ENCODE results near the gene KIDINS220. TPM values are rescaled to one million over a fixed set of nuclear protein-coding genes. Genes with fewer than 3 reads are reported as not detected.

The KIDINS220 gene
- total and polyA plus RNA-seq, 9 of the 15 experiments (the other 6 are each of a cell fraction or from before 2014, with no cell fraction given): 15.2 to 48.0 (median 34.4) TPM

DNA sequence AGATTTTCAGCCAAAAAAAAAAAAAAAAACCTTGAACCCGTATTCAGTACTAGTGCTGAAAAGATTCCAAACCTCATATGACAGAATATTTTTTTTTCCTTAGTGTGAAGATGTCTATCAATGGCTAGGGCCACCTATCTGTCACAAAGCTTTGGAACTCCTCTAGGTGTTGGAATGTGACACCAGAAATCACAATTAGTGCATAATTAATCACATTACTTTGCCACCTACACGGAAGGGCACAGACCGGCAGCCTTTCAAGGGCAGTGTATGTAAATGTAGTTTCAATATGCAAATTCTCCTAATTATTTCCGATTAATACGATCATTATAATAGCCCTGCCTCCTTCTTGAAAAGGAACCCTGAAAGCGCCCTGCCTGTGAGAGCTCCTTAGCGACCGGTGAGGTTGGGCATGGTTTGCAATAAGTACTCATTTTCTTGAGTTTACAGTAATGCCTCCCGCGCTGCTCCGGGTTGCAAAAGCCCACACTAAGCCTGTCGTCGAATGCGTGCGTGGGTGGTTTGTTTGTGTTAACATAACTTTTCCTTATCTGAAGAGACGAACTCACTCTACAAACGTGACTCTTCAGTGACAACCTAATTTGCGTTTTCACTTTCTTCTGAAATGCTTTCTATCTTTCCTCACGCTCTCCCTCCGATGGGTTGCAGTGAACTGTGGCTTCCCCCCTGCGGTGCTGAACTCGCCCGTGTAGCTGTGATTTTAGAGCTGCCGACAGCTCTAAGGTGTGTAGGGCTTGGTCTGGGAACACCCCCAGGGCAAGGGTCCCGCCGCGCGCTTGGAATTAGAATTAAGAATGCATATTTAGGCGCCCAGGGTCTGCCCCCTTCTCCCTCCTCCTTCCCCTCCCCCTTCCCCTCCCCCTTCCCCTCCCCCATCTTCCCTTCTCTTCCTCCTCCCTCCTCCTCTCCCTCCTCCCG lies 156.3 kb downstream of the KIDINS220 start (continued):
- TF ChIP-seq, protein P1, sequence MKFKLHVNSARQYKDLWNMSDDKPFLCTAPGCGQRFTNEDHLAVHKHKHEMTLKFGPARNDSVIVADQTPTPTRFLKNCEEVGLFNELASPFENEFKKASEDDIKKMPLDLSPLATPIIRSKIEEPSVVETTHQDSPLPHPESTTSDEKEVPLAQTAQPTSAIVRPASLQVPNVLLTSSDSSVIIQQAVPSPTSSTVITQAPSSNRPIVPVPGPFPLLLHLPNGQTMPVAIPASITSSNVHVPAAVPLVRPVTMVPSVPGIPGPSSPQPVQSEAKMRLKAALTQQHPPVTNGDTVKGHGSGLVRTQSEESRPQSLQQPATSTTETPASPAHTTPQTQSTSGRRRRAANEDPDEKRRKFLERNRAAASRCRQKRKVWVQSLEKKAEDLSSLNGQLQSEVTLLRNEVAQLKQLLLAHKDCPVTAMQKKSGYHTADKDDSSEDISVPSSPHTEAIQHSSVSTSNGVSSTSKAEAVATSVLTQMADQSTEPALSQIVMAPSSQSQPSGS (CRISPR knock-in tag; IDR thresholded peaks at IDR 0.05): no peak
- TF ChIP-seq MEIS2 (IDR thresholded peaks at IDR 0.05; ENCODE audit: partially characterized antibody): peak; percentile 57
- no peak for TF ChIP-seq TRIM28 (IDR thresholded peaks at IDR 0.05)
- no peak for TF ChIP-seq GABPB1 (CRISPR knock-in tag; IDR thresholded peaks at IDR 0.05)
- TF ChIP-seq, protein P2, sequence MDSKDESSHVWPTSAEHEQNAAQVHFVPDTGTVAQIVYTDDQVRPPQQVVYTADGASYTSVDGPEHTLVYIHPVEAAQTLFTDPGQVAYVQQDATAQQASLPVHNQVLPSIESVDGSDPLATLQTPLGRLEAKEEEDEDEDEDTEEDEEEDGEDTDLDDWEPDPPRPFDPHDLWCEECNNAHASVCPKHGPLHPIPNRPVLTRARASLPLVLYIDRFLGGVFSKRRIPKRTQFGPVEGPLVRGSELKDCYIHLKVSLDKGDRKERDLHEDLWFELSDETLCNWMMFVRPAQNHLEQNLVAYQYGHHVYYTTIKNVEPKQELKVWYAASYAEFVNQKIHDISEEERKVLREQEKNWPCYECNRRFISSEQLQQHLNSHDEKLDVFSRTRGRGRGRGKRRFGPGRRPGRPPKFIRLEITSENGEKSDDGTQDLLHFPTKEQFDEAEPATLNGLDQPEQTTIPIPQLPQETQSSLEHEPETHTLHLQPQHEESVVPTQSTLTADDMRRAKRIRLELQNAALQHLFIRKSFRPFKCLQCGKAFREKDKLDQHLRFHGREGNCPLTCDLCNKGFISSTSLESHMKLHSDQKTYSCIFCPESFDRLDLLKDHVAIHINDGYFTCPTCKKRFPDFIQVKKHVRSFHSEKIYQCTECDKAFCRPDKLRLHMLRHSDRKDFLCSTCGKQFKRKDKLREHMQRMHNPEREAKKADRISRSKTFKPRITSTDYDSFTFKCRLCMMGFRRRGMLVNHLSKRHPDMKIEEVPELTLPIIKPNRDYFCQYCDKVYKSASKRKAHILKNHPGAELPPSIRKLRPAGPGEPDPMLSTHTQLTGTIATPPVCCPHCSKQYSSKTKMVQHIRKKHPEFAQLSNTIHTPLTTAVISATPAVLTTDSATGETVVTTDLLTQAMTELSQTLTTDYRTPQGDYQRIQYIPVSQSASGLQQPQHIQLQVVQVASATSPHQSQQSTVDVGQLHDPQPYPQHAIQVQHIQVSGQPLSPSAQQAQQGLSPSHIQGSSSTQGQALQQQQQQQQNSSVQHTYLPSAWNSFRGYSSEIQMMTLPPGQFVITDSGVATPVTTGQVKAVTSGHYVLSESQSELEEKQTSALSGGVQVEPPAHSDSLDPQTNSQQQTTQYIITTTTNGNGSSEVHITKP (IDR thresholded peaks at IDR 0.05; ENCODE audit: partially characterized antibody): peak; percentile 92
- TF ChIP-seq, protein P3, sequence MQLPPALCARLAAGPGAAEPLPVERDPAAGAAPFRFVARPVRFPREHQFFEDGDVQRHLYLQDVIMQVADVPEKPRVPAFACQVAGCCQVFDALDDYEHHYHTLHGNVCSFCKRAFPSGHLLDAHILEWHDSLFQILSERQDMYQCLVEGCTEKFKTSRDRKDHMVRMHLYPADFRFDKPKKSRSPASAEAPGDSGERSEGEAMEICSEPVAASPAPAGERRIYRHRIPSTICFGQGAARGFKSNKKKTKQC (CRISPR knock-in tag; IDR thresholded peaks at IDR 0.05): no peak
- TF ChIP-seq, protein P4, sequence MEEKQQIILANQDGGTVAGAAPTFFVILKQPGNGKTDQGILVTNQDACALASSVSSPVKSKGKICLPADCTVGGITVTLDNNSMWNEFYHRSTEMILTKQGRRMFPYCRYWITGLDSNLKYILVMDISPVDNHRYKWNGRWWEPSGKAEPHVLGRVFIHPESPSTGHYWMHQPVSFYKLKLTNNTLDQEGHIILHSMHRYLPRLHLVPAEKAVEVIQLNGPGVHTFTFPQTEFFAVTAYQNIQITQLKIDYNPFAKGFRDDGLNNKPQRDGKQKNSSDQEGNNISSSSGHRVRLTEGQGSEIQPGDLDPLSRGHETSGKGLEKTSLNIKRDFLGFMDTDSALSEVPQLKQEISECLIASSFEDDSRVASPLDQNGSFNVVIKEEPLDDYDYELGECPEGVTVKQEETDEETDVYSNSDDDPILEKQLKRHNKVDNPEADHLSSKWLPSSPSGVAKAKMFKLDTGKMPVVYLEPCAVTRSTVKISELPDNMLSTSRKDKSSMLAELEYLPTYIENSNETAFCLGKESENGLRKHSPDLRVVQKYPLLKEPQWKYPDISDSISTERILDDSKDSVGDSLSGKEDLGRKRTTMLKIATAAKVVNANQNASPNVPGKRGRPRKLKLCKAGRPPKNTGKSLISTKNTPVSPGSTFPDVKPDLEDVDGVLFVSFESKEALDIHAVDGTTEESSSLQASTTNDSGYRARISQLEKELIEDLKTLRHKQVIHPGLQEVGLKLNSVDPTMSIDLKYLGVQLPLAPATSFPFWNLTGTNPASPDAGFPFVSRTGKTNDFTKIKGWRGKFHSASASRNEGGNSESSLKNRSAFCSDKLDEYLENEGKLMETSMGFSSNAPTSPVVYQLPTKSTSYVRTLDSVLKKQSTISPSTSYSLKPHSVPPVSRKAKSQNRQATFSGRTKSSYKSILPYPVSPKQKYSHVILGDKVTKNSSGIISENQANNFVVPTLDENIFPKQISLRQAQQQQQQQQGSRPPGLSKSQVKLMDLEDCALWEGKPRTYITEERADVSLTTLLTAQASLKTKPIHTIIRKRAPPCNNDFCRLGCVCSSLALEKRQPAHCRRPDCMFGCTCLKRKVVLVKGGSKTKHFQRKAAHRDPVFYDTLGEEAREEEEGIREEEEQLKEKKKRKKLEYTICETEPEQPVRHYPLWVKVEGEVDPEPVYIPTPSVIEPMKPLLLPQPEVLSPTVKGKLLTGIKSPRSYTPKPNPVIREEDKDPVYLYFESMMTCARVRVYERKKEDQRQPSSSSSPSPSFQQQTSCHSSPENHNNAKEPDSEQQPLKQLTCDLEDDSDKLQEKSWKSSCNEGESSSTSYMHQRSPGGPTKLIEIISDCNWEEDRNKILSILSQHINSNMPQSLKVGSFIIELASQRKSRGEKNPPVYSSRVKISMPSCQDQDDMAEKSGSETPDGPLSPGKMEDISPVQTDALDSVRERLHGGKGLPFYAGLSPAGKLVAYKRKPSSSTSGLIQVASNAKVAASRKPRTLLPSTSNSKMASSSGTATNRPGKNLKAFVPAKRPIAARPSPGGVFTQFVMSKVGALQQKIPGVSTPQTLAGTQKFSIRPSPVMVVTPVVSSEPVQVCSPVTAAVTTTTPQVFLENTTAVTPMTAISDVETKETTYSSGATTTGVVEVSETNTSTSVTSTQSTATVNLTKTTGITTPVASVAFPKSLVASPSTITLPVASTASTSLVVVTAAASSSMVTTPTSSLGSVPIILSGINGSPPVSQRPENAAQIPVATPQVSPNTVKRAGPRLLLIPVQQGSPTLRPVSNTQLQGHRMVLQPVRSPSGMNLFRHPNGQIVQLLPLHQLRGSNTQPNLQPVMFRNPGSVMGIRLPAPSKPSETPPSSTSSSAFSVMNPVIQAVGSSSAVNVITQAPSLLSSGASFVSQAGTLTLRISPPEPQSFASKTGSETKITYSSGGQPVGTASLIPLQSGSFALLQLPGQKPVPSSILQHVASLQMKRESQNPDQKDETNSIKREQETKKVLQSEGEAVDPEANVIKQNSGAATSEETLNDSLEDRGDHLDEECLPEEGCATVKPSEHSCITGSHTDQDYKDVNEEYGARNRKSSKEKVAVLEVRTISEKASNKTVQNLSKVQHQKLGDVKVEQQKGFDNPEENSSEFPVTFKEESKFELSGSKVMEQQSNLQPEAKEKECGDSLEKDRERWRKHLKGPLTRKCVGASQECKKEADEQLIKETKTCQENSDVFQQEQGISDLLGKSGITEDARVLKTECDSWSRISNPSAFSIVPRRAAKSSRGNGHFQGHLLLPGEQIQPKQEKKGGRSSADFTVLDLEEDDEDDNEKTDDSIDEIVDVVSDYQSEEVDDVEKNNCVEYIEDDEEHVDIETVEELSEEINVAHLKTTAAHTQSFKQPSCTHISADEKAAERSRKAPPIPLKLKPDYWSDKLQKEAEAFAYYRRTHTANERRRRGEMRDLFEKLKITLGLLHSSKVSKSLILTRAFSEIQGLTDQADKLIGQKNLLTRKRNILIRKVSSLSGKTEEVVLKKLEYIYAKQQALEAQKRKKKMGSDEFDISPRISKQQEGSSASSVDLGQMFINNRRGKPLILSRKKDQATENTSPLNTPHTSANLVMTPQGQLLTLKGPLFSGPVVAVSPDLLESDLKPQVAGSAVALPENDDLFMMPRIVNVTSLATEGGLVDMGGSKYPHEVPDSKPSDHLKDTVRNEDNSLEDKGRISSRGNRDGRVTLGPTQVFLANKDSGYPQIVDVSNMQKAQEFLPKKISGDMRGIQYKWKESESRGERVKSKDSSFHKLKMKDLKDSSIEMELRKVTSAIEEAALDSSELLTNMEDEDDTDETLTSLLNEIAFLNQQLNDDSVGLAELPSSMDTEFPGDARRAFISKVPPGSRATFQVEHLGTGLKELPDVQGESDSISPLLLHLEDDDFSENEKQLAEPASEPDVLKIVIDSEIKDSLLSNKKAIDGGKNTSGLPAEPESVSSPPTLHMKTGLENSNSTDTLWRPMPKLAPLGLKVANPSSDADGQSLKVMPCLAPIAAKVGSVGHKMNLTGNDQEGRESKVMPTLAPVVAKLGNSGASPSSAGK (IDR thresholded peaks at IDR 0.05): 0 out of 2 replicates have a peak, but pooled peaks have one; percentile 34

All from K562 (cell line).